GM18867 (cell line): ENCODE measurements around the gene NSFL1C.
"Not testable (repeated sequence)": the region's sequence is repeated elsewhere in the genome, so short reads cannot be mapped to it uniquely, and the experiment has no call there.

ENCODE experiments used
- ATAC-seq: cut with Tn5 transposase; IDR thresholded peaks from one replicate; pipeline ENCODE4 v1.9.1; 2021; ENCODE audit warnings: mild to moderate bottlenecking, moderate library complexity; ENCODE audit not compliant: unreplicated experiment

NSFL1C gene

GRCh38 chr20:1427457-1428054 lies 39.1 kb downstream of the NSFL1C start:
- no peak for ATAC-seq

GRCh38 chr20:1426231-1426849 lies 40.3 kb downstream of the NSFL1C start:
- no peak for ATAC-seq

- ATAC-seq = no peak
Observed at GRCh38 chr20:1424336-1424735, 42.3 kb downstream of the NSFL1C start.

- ATAC-seq = no peak
Observed at GRCh38 chr20:1423625-1424106, 43.0 kb downstream of the NSFL1C start.

GRCh38 chr20:1423206-1423605 lies 43.4 kb downstream of the NSFL1C start:
- ATAC-seq = no peak

- no peak for ATAC-seq
Observed at GRCh38 chr20:1422753-1423152, 43.9 kb downstream of the NSFL1C start.

- ATAC-seq = no peak
Observed at GRCh38 chr20:1420066-1420465, 46.6 kb downstream of the NSFL1C start.

- no peak for ATAC-seq
Observed at GRCh38 chr20:1418350-1418749, 48.3 kb downstream of the NSFL1C start.

- ATAC-seq = no peak
Observed at GRCh38 chr20:1417790-1418189, 48.9 kb downstream of the NSFL1C start.

- no peak for ATAC-seq
Observed at GRCh38 chr20:1417273-1417672, 49.4 kb downstream of the NSFL1C start.

GRCh38 chr20:1415667-1416468 lies 50.8 kb downstream of the NSFL1C start:
- ATAC-seq = no peak

GRCh38 chr20:1414982-1415381 lies 51.7 kb downstream of the NSFL1C start:
- ATAC-seq = no peak

- no peak for ATAC-seq
Observed at GRCh38 chr20:1405801-1406200, 60.8 kb downstream of the NSFL1C start.

GRCh38 chr20:1403624-1404023 lies 63.0 kb downstream of the NSFL1C start:
- ATAC-seq = no peak

GRCh38 chr20:1402149-1402548 lies 64.5 kb downstream of the NSFL1C start:
- no peak for ATAC-seq

GRCh38 chr20:1401451-1401907 lies 65.2 kb downstream of the NSFL1C start:
- ATAC-seq = no peak

- not testable (repeated sequence) for ATAC-seq
Observed at GRCh38 chr20:1399678-1400366, 66.8 kb downstream of the NSFL1C start.

GRCh38 chr20:1398185-1398584 lies 68.5 kb downstream of the NSFL1C start:
- ATAC-seq = not testable (repeated sequence)

GRCh38 chr20:1397710-1398109 lies 68.9 kb downstream of the NSFL1C start:
- no peak for ATAC-seq

GRCh38 chr20:1396702-1397101 lies 69.9 kb downstream of the NSFL1C start:
- ATAC-seq = no peak

GRCh38 chr20:1396264-1396663 lies 70.4 kb downstream of the NSFL1C start:
- no peak for ATAC-seq
